GM12874 (cell line): Measurements from ENCODE around the gene PCBP3.

Source experiments
- CTCF ChIP-seq: IDR thresholded peaks from 2 replicates; pipeline ENCODE4 v1.5.1; 2011; ENCODE audit warnings: low read depth, mild to moderate bottlenecking, control low read depth, low read length, moderate library complexity; ENCODE audit not compliant: insufficient read depth

The PCBP3 gene

GRCh38 chr21:45867671-45868081, 224.2 kb downstream of the PCBP3 start:
- TF ChIP-seq CTCF, result no peak

- no peak for TF ChIP-seq CTCF
Measured at GRCh38 chr21:45868086-45868485, 224.6 kb downstream of the PCBP3 start.

GRCh38 chr21:45868488-45868887, 225.0 kb downstream of the PCBP3 start:
- TF ChIP-seq CTCF, result no peak

GRCh38 chr21:45869121-45870007, 225.8 kb downstream of the PCBP3 start:
- no peak for TF ChIP-seq CTCF

- no peak for TF ChIP-seq CTCF
Measured at GRCh38 chr21:45870421-45870820, 226.9 kb downstream of the PCBP3 start.

- no peak for TF ChIP-seq CTCF
Measured at GRCh38 chr21:45870851-45871615, 227.5 kb downstream of the PCBP3 start.

- TF ChIP-seq CTCF, result no peak
Measured at GRCh38 chr21:45871616-45872236, 228.2 kb downstream of the PCBP3 start.
